AG08395 (cell line): ENCODE measurements around the gene SF3B2.
A peak's percentile ranks its signal among the peaks of the same experiment; 100 is the strongest.
"Not testable (repeated sequence)": the region's sequence is repeated elsewhere in the genome, so short reads cannot be mapped to it uniquely, and the experiment has no call there.

Experiments used
- DNase-seq: peaks from one replicate; pipeline ENCODE4 v3.0.0; 2012; ENCODE audit warnings: mixed read lengths, low spot score

SF3B2 gene, protein sequence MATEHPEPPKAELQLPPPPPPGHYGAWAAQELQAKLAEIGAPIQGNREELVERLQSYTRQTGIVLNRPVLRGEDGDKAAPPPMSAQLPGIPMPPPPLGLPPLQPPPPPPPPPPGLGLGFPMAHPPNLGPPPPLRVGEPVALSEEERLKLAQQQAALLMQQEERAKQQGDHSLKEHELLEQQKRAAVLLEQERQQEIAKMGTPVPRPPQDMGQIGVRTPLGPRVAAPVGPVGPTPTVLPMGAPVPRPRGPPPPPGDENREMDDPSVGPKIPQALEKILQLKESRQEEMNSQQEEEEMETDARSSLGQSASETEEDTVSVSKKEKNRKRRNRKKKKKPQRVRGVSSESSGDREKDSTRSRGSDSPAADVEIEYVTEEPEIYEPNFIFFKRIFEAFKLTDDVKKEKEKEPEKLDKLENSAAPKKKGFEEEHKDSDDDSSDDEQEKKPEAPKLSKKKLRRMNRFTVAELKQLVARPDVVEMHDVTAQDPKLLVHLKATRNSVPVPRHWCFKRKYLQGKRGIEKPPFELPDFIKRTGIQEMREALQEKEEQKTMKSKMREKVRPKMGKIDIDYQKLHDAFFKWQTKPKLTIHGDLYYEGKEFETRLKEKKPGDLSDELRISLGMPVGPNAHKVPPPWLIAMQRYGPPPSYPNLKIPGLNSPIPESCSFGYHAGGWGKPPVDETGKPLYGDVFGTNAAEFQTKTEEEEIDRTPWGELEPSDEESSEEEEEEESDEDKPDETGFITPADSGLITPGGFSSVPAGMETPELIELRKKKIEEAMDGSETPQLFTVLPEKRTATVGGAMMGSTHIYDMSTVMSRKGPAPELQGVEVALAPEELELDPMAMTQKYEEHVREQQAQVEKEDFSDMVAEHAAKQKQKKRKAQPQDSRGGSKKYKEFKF

DNA sequence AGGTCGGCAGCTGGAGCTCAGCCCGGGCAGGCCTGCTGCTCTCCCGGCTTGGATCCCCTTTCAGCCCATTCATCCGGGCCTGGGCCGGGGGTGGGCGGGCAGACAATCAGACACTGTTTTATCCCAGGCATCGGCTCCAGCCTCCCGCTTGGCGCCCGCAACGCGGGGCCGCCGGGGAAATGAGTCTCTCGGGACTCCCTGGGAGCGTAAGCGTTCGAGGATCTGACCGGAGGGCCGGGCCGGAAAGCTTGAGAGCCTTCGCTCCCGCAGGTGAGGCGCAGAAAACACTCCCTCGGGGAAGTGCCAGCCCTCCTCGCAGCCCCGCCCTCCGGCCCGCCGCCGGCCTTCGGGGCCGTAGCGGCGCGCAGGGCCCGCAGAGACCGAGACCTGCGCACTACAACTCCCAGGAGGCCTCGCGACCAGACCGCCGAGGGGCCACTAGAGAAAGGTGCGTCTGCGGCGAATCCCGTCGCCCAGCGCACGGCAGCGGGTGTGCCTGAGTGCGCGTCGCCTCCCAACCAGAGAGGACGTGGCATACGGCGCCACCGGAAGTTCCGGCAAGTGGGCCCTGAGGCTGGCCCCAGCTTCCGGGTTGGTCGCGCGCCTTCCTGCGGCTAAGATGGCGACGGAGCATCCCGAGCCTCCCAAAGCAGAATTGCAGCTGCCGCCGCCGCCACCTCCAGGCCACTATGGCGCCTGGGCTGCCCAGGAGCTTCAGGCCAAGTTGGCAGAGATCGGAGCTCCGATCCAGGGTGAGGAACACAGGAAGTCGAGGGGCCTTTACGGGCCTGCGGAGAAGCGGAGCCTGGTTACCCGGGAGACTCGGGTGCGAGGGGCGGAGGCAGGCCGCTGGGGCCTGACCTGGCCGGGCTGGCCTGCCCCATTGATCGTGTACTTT lies at the start of gene SF3B2:
SF3B2 (plus strand) TSS at position 599 of the 898 bp plus-strand sequence; CDS start at position 620, 21 bp downstream.
- peak; percentile 98 for DNase-seq

DNA sequence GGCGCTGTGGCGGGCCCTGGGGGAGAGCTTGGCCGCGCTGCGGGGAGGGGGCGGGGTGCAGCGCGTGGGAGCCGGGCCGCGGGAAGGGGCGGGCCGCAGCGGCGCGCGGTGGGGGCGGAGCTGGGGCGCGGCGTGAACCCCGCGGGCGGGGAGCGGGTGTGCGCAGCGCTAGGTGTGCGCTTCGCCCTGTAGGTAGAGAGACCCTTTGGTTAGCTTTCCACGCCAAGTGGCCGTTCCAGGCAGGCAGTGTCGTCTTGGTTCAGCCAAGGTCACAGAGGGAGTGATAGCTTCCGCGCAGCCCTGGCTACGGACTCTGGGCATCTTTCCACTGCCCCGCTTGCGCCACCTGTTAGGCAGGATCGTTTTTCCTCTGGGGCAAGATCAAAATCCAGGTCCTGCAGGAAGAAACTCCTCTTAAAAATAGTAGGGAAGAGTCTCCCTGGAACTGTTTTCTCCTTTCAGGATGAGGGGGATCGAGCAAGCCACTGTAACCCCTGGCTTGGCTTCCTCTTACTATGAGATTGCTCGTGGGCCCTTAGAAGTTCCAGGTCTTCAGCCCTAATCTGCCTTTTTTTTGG lies 49.4 kb upstream of the SF3B2 start:
- DNase-seq, result peak; percentile 71

DNA sequence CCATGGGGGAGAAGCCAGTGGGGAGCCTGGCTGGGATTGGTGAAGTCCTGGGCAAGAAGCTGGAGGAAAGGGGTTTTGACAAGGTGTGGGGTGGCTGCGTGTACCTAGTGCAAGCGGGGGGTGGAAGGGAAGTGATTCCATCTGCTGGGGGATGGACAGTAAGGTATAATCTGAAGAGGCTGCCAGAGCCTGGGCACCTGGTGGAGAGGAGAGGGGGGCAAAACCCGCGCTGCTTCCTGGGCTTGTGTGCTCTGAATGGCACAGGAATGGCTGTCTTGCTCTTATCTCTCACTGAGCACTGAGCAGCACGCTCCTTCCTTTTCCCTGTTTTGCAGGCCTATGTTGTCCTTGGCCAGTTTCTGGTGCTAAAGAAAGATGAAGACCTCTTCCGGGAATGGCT lies 48.9 kb upstream of the SF3B2 start:
- DNase-seq, result no peak

DNA sequence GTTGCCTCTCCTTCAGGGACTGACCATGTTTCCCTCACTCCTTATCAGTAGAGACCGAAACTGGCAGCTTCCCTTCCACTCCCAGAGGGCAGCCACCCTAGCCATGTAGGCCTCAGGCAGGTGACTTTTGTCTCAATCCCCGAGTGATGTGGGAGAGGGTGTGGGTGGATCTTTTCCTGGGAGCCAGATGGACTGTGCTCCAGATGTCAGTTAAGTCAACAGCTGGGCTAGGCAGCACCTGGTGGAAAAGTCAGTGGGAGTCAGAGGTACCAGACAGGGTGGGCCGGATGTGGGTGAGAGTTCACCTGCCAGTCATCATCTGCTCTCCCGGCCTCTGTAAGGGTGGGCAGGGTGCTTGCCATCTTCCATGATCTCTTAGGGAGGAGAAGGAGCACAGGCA lies 48.0 kb upstream of the SF3B2 start:
- no peak for DNase-seq

DNA sequence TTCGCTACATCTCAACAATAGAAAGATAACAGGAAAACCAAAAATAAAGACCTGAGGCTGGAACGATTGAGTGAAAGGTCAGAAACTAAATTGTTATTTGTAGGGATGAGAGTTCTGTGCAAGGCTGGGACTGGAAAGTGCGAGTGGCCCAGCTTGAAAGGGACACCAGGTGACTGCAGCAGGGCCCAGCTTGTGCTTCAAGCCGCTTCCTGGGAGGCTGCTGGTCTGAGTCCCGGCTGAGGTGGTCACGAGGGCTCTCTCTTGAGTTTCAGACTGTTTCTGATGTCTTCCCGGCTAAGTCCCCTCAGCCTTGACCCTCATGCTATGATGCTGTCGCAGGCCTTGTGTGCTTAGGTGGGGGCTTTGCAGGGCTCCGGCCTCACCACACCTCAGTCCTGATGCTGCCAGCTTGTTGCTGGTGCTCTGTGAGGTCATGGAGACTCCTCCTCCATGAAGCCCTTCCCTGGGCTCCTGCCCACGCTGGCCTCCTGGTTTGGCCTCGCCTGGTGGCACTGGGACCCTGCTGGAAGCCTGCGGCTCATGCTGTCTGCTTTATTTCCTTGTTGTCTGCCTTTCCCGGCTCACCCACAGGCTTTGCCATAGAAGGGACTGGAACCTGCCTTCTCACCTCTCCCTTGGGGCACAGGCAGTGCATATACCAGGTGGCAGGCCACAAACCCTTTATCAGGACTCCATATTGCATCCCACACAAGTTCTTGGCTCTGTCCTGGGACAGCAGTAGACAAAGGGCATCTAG lies 45.9 kb upstream of the SF3B2 start:
- no peak for DNase-seq

DNA sequence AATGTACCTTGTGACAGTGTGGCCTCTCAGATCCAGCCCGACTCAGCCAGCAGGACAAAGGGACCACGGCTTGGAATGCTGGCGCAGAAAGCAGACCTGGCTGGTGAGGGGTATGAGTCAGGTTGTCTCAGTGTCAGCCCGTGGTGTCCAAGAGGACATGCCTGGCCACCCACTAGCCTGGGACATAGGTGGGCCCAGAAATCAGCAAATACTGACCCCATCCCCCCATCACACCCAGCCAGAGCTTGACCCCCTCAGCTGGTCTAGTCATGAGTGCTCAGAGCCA lies 45.3 kb upstream of the SF3B2 start:
- no peak for DNase-seq

DNA sequence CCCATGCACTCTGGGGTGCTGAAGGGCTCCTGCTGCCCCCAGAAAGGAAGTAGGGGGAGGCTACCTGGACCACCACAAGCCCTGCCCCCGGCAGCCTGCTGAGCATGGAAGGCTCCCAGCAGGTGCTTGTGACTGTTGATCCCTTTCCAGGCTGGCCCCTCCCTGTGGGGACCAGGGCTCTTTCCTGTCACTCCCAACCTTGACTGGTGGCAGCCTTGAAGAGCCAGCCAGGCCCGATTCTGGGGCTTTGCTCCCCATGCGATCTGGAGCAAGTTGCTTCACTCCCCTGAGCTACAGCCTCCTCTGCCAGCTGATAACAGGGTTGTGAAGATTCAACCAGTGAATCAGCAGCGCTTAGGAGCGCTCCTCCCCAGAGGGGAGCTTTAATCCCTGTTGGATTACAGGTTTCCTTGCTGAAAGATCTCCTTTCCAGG lies 44.9 kb upstream of the SF3B2 start:
- DNase-seq, result no peak

DNA sequence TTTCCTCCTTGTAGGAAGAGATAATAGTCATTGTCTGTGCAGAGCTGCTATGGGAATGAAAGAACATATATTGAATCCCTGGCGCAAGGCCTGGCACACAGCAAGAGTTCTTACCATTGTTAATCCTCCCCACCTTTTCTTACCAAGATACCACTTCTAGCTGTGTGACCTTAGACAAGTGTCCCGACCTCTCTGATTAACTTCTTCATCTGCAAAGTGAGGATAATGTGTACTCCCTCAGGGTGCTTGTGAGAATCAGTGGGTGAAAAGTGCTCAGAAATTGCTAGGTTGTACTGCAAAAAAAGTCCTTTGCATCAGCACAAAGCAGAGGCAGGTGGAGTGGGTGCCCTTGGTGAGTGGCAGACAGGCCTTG lies 44.1 kb upstream of the SF3B2 start:
- no peak for DNase-seq

DNA sequence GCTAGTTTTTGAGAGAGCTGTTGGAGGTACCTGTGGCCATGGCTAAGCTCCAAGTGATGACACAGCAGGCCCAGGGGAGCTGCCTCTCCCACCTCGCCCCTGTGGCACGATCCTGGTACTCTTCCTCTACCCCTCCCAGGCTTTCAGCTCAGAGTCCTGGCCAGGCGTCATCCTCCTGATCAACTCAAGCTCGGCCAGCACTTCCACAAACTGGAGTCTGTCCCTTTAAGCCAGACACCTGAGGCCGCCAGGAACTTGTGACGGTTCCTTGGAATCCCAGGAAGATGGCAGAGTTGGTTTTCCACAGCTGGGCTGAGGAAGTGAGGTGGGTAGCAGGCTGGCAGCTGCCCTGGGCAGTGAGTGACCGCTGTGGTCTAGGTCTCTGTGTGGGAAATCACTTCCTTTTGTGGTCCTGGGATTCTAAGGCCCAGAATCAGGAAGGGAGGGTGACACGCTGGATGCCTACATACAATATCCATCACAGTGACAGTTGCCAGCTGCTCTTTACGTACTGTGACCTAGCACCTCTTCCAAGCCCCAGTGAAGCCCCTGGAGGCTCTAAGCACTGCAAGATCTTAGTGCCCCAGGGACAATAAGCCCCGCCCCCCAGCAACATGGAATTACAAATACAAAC lies 43.6 kb upstream of the SF3B2 start:
- no peak for DNase-seq

DNA sequence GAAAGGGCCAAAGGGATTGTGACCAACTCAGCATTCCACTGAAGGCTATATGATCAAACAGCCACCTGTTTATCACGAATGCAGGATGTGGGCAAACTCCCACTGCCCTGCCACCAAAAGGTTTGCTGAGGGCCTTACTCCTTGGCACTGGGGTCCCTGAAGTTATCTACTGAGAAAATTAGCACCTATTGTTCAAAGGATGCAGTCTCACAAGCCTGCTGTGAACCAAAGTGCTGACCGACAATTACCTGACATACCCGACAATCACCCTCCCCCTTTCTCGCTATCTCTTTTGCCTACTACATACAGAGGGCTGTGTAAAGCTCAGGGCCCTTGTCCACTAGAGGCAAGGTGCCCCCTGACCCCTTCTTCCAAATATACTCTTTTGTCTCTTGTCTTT lies 42.1 kb upstream of the SF3B2 start:
- not testable (repeated sequence) for DNase-seq

DNA sequence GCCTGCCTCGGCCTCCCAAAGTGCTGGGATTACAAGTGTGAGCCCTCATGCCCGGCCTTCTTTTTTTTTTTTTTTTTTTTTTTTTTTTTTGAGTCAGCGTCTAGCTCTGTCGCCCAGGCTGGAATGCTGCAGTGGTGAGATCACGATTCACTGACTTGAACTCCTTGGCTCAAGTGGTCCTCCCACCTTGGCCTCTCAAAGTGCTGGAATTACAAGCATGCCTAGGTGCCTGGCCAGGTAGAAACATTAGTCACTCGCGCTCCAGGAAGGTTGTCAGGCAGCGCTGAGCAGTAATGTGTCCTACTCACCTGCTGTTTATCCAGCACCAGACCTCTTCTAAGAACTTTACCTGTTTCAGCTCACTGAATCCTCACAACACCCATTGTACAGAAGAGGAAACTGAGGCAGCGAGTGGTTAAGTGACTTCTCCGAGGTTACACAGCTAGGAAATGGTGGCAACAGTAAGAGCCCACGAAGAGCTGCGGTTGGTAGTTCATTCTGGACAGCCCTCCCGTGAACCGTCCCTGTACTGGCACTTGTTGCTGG lies 40.9 kb upstream of the SF3B2 start:
- no peak for DNase-seq

DNA sequence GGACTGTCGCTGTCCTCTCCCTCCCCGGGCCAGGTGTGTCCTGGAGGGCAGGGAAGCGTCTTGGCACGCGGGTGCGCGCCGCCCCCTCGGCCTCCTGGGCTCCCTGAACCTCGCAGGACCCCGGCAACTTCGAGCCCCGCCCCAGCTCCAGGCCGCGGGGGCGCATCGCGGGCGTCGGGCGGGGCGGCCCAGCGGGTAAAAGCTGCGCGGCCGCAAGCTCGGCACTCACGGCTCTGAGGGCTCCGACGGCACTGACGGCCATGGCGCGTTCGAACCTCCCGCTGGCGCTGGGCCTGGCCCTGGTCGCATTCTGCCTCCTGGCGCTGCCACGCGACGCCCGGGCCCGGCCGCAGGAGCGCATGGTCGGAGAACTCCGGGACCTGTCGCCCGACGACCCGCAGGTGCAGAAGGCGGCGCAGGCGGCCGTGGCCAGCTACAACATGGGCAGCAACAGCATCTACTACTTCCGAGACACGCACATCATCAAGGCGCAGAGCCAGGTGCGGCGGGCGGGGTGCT lies 40.3 kb upstream of the SF3B2 start, which contains the start of gene CST6:
CST6 (plus strand) TSS at position 224 of the 519 bp plus-strand sequence; CDS start at position 261, 37 bp downstream.
- no peak for DNase-seq

DNA sequence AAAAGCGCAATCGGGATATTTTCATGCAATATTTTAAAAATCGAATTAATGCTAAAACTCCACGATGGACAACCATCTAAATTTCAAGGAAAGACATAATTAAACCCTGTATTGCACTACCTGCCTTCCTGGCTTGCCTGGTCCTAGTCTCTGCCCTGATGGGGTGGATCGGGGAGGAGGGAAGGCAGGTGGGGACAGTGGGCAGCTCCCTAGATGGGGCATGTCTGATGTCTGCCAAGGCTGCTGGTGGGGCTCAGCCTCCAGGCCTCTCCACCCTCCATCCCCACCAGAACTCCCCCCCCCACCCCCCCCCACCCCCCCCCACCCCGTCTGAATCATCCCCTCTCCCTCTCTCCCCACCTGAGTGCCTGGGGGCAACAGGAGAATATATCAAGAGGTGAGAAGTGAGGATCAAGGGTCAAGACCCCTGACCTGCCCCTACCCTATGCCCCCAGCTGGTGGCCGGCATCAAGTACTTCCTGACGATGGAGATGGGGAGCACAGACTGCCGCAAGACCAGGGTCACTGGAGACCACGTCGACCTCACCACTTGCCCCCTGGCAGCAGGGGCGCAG lies 39.7 kb upstream of the SF3B2 start:
- no peak for DNase-seq

DNA sequence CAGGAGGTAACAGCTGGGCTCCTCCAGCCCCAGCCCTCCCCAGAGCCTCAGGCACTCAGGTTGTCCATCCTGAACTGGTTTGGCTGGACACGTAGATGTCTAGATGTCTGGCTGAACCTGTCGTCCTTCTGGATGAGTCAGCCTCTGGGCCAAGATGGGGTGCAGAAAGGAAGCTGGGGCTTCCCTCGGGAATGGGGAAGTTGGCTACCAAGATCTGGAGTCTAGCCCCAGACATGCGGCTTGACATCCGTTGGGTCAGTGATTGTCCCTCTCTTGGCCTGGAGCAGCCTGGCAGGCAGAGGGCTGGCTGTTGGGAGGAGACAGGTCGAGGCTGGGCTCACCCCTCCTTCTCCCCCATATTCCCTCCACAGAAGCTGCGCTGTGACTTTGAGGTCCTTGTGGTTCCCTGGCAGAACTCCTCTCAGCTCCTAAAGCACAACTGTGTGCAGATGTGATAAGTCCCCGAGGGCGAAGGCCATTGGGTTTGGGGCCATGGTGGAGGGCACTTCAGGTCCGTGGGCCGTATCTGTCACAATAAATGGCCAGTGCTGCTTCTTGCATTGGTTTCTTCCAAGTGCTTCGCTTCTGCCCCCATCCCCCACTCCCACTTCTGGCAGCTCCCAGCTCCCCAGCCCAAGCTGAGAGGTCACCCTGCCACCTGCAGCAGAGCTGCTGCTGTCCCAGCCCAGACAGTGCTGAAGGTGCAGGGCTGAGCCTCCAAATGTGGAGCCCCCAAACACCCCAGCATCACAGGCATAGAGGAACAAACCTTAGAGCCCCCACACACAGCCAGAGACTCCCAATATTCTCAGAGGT lies 39.0 kb upstream of the SF3B2 start:
- no peak for DNase-seq

DNA sequence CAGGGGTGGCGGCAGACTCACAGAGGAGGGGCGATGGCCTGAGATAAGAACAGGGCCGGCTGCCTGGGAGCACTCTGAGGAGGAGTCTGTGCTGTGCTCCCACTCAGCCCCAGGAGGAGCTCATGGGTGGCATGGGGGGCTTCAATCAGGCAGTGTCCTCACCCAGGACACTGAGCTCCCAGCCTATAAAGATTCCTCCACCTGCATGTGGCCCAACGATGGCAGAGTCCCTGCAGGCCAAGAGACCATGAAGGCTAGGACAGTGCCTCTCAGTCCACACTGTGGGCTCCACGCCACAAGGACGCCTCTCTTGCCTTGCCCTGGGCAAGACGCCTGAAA lies 38.4 kb upstream of the SF3B2 start:
- DNase-seq, result no peak

DNA sequence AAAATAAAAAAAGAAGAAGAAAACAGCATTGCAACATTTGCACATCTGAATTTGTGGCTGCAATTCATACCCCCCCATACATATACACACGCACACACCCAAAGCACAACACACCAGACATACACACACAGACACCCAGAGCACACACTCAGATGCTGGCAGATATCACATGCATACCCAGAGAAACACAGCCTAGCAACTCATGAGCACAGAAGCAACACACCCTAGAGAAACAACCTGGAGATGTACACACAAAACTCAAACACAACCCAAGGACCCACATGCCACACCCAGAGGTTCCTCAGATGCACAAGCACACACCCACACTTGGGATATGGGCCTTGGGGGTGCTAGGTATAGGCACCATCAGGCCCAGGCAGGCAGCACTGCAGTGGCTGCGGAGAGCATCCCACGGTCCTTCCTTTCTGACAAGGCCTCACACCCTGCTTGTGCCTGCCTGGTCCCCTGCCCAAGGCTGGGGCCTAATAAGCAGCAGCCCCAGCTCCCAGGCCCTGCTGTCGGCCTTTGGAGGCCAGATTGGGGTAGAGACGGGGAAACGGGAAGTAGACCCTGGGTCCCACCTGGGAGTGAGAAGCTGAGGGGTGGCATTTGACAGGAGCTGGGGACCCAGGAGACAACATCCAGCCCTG lies 37.2 kb upstream of the SF3B2 start:
- no peak for DNase-seq

DNA sequence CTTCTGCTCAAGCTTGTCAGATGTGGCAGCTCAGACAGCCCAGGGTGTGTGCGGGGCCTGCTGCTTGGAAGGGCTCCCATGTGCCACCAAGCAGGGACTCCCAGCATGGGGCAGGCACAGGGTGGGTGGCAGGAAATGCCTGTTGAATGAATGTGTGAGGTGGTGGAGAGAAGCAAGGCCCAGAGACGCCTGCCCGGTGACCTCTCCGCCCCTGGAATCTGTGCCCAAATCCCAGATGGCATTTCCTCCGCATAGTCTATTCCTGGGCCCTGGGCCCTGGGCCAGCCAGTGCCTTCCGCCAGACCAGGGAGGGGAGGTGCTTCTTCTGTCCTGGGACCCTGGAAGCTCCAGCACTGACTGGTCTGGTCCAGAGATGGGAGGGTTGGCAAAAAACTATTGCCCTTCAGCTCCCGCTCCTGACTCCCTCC lies 36.7 kb upstream of the SF3B2 start:
- peak; percentile 60 for DNase-seq
